Measurements from ENCODE around the gene OR2A2.

OR2A2 gene

GRCh38 chr7:144144426-144144825 is 35.0 kb downstream of the OR2A2 start:
- no peak for DNase-seq

GRCh38 chr7:144148224-144148827 is 38.9 kb downstream of the OR2A2 start:
- no peak for DNase-seq

GRCh38 chr7:144158861-144159260 is 49.5 kb downstream of the OR2A2 start:
- no peak for DNase-seq
